Pons (tissue), 1 donor: ENCODE results near the gene MRAS.

Experiments
- DNase-seq: peaks from one replicate; pipeline ENCODE4 v3.0.0-alpha.2; 2016; ENCODE audit warnings: low spot score

MRAS gene

GRCh38 chr3:138340511-138340910 is 7.9 kb upstream of the MRAS start:
- DNase-seq = no peak

GRCh38 chr3:138344754-138345153 is 3.6 kb upstream of the MRAS start:
- no peak for DNase-seq

- no peak for DNase-seq
Observed at GRCh38 chr3:138348754-138349739, 668 bp downstream of the MRAS start.

GRCh38 chr3:138349926-138350665 is 1.7 kb downstream of the MRAS start:
- DNase-seq = no peak

- DNase-seq = no peak
Observed at GRCh38 chr3:138351151-138351550, 2.8 kb downstream of the MRAS start.

DNA sequence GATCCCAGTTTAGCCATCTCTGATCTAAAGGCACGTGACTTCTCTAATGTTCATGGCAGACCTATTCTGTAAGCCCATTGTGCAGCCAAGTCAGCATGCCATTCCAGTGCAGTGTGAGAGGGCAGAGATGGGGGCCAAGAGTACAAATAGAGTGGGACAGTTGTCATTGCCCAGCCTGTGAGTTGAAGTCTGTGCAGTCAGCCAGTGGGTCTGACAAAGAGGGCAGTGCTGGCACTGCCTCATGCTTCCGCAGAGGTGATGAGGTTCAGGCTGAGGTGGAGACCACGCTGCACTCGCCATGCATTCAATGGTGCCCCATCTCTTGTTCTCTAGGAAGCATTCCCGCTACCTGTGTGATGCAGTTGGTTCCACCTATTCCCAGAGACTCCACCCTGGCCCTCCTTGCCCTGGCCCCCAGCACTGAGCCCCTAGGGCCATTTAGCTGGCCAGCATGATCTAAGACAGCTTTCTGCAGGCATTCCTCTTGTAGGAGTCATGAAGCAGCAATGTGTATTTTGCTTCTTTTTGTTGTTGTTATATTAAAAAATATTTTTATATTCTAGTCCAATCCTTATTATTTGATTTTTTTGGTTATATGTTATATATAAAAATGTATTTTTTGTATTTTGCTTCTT is 3.7 kb downstream of the MRAS start:
- DNase-seq = no peak

DNA sequence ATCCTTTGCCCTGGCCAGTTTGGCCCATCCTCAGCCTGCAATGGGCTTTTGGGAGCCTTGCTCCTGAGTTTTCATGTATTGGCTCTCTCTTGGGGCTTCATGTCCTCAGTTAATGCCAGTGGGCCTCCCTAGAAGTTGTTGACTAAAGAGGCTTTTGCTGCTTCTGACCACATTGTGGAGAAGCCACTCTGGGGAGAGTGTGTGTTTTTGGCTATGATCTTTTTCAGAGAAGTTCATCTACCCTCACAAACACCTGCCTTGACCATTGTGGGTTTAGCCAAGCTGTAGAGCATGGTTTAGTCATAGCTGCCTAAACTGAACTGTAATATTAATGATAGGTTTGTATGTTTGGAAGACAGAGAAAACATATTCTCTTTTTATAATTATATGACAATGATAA is 6.0 kb downstream of the MRAS start:
- no peak for DNase-seq

- DNase-seq = no peak
Observed at GRCh38 chr3:138355071-138355470, 6.7 kb downstream of the MRAS start.

DNA sequence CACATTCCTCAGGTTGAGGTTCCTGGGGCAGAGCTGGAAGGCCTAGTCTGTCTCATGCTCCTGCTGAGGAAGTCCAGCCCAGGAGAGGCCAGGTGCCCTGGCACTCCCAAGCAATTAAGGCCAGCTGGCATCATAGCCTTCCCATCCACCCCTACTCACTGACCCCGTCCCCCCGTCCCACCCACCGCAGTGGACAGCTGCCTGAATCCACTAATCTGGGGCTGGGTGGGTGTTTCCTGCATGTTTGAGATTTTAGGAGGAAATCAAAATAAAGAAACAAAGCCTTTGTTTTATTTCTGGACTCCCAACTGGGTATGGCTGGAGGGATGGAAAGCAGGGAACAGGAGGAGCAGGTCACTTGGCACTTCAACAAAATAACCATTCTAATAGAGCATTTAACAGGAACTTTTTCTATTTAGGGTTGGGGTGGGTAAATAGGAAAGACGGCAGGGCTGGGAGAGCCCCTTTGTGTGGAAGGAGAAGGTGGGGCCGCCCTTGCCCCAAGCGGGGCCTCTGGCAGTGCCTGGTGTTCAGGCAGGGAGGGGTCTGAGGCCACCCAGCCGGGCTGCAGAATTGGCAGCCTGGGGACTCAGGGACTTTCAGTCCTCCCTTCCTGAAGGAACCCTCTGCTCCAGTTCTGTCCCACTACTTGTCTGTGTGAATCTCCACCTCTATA is 8.5 kb downstream of the MRAS start:
- peak; percentile 41 for DNase-seq

- no peak for DNase-seq
Observed at GRCh38 chr3:138359148-138359918, 11.0 kb downstream of the MRAS start.

- DNase-seq = no peak
Observed at GRCh38 chr3:138359919-138360868, 11.8 kb downstream of the MRAS start.

- no peak for DNase-seq
Observed at GRCh38 chr3:138360869-138361525, 12.6 kb downstream of the MRAS start.

- no peak for DNase-seq
Observed at GRCh38 chr3:138361561-138361971, 13.2 kb downstream of the MRAS start.

GRCh38 chr3:138362538-138362937 is 14.2 kb downstream of the MRAS start:
- DNase-seq = peak; percentile 40

DNA sequence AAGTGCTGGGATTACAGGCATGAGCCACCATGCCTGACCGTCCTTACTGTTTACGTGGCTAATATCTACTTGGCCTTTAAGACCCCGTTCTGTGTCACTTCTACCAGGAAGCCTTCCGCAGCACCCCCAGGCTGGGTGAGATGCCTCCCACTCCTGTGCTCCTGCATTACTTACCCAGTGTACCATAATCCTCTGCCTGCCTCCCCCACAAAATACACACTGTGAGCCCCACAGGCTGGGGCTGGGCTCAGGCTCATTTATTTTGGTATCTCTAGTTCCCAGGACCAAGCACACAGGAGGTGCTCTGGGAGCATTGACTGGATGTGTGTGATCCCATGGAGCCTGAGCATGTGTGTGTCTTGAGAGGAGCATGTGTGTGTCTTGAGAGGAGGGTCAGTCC is 14.9 kb downstream of the MRAS start:
- DNase-seq = no peak

DNA sequence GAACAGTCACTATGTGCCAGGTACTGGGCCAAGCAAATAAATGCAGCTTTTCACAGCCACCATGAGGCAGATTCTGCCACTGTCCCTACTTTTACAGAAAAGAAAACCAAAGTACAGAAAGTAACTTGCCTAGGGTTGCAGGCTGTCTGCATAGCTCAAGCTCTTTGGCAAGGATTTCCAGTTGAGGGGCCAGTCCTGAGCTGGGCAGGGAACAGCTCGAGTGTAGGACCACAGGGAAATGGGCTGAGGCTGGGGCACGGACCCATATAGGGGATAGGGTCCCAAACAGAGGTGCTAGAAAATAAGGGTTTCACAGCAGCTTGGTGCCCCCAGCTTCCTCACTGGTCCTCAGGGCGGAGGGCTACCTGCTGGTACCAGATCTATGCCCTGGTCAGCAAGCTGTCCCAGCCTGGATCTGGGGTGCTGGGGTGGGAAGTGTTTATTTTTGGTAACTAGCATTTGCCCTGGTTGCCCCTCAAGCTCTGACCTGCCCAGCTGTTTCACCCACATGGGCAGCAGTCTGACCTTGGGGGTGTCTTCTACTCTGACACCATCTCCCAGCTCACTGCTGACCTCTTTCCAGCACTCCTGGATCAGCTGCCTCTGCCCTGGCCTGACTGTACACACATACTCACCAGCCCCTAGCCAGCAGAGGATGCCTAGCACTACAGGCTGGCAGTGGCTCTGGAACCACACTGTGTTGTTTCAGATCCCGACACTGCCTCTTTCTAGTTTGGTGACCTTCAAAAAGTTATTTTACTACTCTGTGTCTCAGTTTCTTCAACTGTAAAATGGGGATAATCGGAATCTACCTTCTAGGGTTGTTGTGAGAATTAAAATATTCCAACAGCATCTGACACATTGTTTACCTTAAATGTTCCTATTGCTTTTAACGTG is 16.2 kb downstream of the MRAS start:
- no peak for DNase-seq

GRCh38 chr3:138365253-138365555 is 16.8 kb downstream of the MRAS start:
- no peak for DNase-seq

- DNase-seq = no peak
Observed at GRCh38 chr3:138366006-138366759, 17.8 kb downstream of the MRAS start.
